Head of caudate nucleus (tissue), 42 donors: ENCODE data around the gene TCF12.
A peak's percentile ranks its signal among the peaks of the same experiment; 100 is the strongest.
"Not testable (repeated sequence)": the region's sequence is repeated elsewhere in the genome, so short reads cannot be mapped to it uniquely, and the experiment has no call there.

Experiments
- DNase-seq, 42 donors: peaks; one replicate each; pipeline versions ENCODE4 v3.0.0 to v3.0.0-alpha.2; 2020 to 2021; ENCODE audit warnings: mixed read lengths in 7 of 42
- intact Hi-C: fragments of 100-400 bp; cut with DNase I; formaldehyde crosslinking; loops from one replicate; pipeline ENCODE4 v1.15.0; 2022

Gene TCF12

DNA sequence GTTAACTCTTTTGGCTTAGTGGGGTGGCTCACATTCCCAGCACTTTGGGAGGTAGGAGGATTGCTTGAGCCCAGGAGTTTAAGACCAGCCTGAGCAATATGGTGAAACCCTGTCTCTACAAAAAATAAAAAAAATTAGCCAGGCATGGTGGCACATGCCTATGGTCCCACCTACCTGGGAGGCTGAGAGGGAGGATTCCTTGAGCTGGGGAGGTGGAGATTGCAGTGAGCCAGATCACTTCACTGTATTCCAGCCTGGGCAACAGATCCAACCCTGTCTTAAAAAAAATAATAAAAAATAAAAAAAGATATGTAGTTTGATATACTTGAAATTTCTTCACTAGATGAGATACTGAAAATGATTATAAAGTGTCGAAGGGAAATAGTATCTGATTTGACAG is 178.8 kb downstream of the TCF12 start:
- intact Hi-C loops: no loop called here
- DNase-seq: no peak

DNA sequence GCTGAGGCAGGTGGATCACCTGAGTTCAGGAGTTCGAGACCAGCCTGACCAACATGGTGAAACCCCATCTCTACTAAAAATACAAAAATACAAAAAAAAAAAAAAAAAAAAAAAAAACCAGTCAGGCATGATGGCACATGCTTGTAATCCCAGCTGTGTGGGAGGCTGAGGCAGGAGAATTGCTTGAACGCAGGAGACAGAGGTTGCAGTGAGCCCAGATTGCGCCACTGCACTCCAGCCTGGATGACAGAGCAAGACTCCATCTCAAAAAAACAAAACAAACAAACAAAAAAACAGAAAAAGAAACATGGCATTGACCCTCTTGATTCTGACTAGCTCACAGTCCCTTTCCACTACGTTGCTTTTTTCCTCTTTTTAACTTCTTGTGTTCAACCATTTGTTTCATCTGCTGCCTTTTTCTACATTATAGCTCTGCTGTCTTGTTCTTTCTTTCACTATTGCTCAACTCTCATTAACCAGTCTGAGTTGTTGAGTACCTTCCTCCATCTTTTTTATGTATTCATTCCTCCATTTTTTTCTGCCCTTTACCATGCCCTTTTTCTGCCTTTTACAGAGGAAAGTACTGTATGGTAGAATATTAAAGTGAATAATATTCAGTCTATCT is 179.6 kb downstream of the TCF12 start:
- DNase-seq, intact Hi-C loops: not testable (repeated sequence)

DNA sequence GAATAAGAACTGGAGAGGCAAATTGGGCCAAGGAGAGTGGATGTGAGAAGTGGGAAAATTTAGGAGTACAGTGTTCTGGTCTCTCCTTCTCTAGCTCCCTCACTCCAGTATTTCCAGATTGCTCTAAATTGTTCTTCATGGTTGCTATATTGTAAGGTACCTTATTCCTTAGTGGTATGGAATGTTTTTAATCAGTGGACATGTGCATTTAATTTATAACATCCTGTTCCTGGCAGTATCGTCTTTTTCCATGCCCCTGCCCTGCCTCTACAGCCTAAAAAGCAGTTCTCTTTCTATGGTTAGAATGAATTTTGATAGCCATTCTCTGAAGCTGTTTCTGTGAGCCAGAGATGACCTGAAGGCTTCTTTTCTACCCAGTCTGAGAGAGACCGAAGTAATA is 180.5 kb downstream of the TCF12 start:
- DNase-seq: no peak
- intact Hi-C loops: no loop called here

DNA sequence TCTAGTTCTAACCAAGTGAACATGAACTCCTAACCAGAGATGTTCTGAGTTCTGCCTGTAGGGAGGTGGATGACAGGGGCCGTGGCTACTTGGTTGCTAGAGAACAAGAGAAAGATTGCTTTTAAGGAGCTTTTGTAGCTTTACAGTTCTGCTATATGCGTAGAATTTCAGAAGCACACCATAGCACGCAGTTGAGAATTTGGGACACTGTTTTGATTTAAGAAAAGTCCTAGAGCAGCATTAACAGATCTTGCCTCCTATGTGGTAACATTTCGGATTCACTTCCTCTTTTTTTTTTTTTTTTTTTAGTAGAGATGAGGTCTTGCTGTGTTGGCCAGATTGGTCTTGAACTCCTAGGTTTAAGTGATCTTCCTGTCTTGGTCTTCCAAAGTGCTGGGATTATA is 181.7 kb downstream of the TCF12 start:
- intact Hi-C loops: no loop called here
- no peak for DNase-seq

DNA sequence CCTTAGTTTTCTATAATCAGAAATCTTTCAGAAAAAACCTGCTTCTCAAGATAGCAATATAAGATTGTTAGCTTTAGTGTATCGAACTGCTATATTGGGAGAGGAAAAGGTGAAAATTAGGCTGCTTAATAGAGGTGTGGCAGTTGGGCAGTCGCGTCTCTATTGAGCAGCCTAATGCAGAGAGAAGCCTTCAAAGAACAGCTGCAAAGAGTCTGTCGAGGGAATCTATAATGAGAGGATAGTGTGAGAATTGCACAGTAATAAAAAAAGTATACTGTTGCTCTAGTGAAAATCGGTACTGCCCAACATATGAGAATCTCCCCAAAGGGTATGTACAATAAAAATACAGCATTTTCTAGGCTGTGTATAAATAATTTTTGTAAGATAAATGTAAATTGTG is 184.4 kb downstream of the TCF12 start:
- no peak for DNase-seq
- intact Hi-C loops: no loop called here

DNA sequence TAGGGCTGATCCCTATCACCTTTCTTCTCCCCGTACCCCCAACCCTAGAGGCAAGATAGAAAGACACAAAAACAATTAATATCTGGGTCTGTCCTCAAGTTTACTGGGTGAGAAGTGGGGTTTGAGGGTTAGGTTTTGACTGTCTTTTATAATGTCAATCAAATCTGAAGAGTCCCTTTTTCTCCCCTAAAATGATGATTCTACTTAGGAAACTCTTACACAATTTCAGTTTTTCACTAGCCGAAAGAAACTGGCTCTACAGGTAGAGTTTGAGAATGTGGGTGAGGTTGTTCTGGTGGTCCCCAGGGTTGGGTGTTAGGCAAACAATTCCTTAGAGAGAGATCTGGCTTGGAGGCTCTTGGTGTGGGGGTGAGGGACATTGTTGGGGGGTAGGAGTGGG is 189.9 kb downstream of the TCF12 start:
- no peak for DNase-seq
- intact Hi-C loops: no loop called here

DNA sequence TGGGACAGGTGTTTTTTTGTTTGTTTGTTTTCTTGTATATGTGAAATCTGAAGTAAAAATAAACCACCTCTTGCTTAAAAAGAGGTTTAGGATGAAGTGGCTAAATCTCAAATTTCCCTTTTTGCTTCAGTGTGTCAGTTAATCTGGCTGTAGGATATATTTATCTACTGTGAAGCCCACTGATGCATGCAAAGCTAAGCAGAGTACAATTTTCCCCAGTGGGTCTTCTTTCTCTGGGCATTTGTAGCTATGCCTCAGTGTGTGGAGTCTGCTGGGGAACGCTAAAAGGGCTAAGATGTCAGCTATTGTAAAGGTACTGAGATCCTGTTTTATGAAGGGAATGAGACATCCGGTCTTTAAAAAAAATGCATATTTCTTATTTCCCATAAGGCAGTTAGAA is 190.6 kb downstream of the TCF12 start:
- intact Hi-C loops: no loop called here
- no peak for DNase-seq

DNA sequence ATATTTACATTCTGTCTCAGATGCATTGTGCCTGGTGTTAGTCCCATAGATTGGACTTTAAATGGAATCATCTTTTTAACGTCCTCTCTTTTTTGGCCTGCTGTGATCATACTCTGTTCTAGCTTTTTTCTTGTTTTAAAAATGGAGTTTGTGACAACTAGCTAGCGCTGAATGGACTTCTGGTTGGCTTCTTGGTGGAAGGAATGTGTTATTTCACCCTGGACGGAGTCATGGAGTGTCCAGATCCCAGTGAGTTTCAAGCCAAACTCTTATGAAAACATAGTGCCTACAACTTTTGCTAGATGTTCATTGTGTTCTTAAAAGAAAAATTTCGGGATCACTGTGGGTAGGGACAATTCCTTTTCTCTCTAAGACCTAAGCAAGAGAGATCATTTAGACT is 192.6 kb downstream of the TCF12 start:
- intact Hi-C loops: no loop called here
- no peak for DNase-seq

DNA sequence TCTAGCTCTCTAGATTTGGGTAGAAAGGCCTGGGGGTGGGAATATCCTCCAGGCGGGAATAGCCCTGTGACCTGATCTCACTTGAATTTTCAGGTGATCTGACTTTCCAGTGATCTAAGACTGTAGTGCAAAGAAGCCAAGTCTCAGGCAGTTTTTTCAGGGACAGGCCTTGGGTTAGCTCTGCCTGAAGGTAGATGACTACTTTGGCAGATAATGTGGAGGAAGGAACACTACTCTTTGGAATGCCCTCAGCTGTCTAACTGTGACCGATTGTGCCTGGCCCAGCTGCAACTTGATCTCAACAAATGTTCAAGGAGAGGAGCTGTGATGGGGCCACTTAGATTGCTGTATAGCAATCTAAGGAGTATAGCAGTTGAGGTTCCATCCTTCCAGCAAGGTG is 193.7 kb downstream of the TCF12 start:
- intact Hi-C loops: no loop called here
- no peak for DNase-seq

DNA sequence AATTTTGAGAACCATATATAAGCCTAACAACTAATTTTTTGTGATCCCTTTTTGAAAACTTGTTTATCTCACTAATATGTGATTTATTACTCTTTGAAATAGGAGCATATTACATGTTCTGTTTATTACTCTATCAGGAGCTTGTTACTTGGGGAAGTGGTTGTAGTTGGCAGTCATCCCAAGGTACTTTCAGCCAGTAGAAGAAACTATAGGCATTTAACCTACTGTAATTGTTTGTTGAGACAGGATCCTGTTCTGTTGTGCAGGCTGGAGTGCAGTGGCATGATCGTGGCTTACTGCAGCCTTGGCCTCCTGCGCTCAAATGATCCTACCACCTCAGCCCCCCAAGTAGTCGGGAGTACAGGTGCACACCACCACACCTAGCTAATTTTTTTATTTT is 195.6 kb downstream of the TCF12 start:
- intact Hi-C loops: no loop called here
- DNase-seq: no peak

DNA sequence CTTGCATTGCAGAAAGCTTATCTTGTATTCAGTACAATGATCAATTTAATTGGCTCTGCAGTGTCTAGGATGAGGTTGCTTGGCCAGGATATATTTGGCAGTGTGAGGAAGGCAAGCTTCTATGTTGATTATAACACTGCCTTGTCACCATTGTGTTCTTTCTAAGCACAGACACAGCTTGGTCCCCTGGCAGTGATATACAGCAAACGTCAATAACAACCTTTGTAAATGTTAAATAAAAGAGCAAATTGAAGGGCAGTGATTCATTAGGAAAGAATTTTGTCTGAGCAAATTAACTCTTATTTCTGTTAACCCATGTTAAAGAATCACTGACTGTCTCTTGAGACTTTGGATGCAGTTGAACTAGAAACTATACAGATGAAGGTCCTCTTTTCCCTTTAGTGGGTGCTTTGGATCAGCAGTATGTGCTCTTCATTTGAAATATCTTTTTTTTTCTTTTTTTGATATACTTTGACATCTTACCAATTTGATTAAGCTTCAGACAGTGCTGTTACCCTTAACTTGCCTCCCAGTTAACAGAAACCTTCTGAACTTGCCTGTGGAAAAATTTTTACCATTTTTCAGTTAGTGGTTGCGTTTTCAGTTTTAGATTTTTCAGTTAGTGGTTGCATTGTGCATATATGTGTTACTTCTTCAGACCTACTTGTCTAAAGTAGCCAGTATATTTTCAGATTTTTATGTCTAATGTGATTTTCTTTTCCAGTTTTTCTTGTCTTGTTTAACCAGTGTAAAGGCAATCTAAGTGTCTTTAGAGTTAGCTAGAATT is 199.8 kb downstream of the TCF12 start:
- DNase-seq: peak in 5 of 42 donors; percentile 8 to 58 (median 39)

DNA sequence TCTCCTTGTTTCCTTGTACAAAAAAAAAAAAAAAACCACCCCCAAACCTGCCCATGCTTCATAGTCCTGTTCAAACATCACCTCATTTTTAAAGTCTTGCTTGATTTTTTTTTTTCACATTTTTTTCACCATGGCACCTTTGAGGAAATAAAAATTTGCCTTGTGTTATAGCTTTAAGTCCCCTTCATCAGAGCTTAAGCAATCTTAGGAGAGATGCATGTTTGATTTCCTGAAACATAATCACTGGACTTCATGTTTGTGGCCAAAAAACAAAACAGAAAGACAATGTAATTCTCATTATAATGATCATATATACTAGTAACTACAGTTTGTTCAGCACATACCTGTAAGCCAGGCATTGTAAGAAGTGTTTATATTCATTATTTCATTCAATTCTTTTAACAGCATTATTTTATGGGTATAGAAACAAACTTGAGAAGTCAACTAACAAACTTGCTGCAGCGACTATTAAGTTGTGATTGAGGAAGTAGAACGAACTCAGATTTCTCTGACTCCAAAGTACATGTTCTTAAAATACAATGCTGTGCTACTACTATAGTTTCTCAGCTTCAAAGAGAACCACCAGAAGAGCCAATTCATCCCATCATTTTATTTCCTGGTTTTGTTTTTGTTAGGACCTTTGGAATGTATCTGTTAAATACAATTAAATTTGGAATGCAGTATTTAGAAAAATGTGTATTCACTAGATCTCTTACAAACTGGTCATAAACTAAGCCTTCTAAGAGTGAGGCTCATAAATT is 203.8 kb downstream of the TCF12 start:
- DNase-seq: no peak
- intact Hi-C loops: no loop called here

More for the DNA sequence above, 199.8 kb downstream of the TCF12 start:
- intact Hi-C loops: no loop called here

DNA sequence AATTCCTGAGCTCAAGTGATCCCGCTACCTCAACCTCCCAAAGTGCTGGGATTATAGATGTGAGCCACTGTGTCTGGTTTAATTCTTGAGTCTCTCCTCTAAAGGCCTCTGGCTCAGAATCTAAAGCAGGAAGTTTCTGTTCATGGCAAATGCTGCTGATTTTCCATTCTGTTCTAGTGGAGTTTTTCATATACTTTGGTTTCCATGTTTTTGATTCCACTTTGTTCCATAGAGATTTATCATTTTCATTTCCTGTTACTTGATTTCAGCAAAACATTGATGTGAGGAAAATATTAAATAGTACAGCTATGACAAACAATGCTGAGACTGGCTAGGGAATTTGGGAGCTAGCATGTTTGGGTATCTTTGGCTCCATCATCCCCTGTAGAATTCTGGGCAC is 205.6 kb downstream of the TCF12 start:
- intact Hi-C loops: no loop called here
- DNase-seq: no peak

DNA sequence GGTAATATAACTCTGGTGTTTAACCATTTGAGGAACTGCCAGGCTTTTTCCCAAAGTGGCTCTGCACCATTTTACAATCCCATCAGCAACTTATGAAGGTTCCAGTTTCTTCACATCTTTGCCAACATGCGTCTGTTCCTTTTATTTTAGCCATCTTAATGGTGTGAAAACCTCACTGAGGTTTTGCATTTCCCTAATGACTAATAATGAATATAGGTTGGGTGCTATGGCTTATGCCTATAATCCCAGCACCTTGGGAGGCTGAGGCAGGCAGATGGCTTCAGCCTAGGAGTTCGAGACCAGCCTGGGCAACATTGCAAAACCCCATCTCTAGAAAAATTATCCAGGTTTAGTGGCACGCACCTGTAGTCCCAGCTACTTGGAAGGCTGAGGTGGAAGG is 210.6 kb downstream of the TCF12 start:
- intact Hi-C loops: no loop called here
- no peak for DNase-seq

DNA sequence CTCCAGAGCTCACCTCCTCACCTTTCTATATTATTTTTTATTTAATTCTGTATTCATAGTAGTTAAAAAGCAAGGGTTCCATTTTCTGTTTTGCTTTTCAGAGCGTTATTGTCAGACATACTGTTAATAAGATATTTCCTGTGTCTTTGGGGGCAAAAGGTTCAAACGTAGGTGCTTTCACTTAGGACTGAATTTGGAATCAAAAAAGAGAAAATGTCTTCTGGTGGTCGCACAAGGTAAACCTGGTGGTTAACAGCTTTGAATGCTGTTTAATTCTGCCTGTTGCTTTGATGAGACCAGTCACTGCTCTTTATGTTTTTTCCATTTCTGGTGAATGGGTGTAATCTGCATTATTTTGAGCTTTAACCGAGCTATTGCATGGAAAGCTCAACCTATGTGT is 212.5 kb downstream of the TCF12 start:
- intact Hi-C loops: no loop called here
- DNase-seq: no peak

DNA sequence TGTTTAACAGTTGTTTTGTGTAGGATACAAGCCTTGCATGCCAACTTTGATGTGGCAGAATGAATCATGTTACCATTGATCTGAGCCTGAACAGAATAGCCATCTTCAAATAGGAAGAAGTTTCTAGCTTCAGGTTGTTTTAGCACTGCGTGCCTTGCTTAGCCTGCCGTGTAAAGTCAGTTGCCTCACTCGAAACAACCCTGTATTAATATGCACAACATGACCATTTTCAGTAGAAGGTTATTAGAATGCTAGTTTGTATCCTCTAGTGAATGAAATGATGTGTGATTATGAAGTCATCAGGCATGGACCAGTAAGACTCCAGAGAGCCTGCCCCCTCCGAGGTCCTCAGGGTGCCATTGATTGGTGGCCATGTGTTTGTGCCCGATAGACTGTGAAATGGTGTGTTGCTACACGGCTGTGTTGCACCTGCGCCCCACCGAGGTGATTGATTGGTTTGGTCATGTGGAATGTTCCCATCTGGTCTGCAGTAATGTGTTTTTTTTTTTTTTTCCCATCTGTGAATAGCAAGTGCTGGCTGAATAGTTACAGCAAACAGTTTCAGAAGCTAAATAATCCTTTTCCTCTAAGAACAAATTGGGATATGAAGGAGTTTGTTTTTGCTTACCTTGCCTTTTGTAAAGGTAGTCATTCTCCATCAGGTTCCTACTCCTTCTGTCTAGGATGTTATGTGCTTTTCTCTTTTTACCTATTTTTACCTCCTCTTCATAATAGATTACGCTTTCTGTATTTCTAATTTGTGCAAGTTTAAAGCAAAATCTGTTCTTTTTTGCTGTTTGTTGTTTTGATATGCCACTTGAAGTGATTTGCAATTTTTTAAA is 214.9 kb downstream of the TCF12 start:
- peak in 31 of 42 donors; percentile 12 to 76 (median 37) for DNase-seq
- intact Hi-C loops: no loop called here

DNA sequence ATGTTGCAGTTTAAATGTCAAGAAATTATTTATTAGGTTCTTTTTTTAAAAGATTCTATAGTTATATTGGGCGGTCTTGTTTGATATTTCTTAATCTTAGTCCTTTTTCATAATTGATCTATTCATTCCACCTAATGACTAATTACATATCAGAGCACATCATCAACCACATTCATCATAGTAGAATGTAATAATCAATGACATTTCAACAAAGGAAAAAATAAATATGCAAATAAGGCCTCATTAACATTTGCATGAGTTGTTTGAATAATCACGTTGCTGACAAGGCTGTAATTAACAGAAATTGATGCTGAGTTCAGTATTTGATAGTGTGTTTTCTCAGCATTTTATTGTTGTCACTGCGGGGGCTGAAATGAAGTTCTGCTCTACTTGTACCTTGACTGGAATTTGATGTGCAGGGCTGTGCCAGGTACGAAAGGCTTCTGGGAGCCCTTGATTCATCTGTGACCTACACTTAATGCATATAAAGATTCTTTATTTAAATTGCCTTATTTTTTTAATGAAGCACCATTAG is 215.7 kb downstream of the TCF12 start:
- intact Hi-C loops: no loop called here

DNA sequence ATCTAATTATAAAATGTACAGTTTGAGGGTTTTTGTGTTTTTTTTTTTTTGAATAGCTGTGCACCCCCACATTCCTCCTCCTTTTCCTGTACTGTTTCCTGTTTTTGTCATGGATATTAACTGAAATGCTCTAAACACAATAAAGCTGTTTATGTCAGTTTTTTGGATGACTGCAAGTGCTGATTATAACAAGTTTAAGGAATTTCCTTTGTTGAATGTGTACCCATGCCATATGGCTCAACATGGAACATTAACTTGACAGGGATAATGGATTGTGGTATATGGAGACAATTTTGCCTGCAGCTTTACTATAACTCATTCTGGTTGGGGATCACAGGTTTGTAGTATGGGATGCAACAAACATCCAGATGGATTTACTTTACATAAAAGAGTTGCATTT is 216.4 kb downstream of the TCF12 start:
- DNase-seq: no peak

More for the DNA sequence above, 215.7 kb downstream of the TCF12 start:
- DNase-seq: no peak

DNA sequence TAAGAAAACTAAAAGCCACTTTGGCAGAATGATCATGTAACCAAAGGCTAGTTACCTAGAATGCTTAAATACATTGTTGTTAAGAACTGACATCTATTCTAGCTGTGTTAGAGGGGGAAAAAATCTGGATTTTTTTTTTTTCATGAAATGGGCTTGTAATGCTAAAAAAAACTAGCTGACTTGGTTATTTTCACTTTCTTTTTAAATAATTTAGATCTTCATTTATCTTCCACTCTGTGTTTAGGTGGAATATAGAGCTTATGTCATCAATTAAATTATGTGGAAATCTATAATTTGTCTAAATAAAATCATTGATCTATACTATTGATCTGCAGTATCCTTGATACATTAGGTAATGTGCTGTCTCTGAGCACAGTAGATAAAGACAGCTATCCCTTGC is 217.4 kb downstream of the TCF12 start:
- DNase-seq: no peak
- intact Hi-C loops: loop anchor here (5.0 kb wide), 1 partner anchor 218 kb away; the partner anchor contains the start of gene TCF12

More for the DNA sequence above, 216.4 kb downstream of the TCF12 start:
- intact Hi-C loops: loop anchor here (5.0 kb wide), 1 partner anchor 218 kb away; the partner anchor contains the start of gene TCF12
